Left lung (tissue), 10 donors: ENCODE results near the gene LIMA1. TPM values are rescaled to one million over a fixed set of nuclear protein-coding genes. Genes with fewer than 3 reads are reported as not detected.
A peak's percentile ranks its signal among the peaks of the same experiment; 100 is the strongest.

Source experiments
- ATAC-seq: fragments of 200-7000 bp; cut with Tn5 transposase; one replicate; pipeline ENCODE4 v1.9.1; 2020; ENCODE audit warnings: moderate library complexity
- DNase-seq, 4 donors: peaks; one replicate each; pipeline ENCODE4 v3.0.0-alpha.2; 2013 to 2020
- H3K27ac ChIP-seq, 2 donors: fragments of 200-600 bp; sonication (generic) in 1 of 2; one replicate each; pipeline versions ENCODE4 v1.5.0 to v1.8.0; 2020 to 2021
- H3K27me3 ChIP-seq, 2 donors: fragments of 200-600 bp; sonication (generic) in 1 of 2; one replicate each; pipeline versions ENCODE4 v1.5.0 to v1.8.0; 2020 to 2021
- H3K36me3 ChIP-seq, 2 donors: fragments of 200-600 bp; sonication (generic) in 1 of 2; one replicate each; pipeline versions ENCODE4 v1.5.0 to v1.8.0; 2020 to 2021
- H3K4me1 ChIP-seq, 2 donors: fragments of 200-600 bp; one replicate each; pipeline ENCODE4 v1.8.0; 2021
- H3K4me3 ChIP-seq, 2 donors: fragments of 200-600 bp; sonication (generic) in 1 of 2; one replicate each; pipeline versions ENCODE4 v1.5.0 to v1.8.0; 2020 to 2021; ENCODE audit warnings: mild to moderate bottlenecking in 1 of 2
- H3K9me3 ChIP-seq, 2 donors: fragments of 200-600 bp; sonication (generic) in 1 of 2; one replicate each; pipeline versions ENCODE4 v1.5.0 to v1.8.0; 2020 to 2021
- CTCF ChIP-seq, 2 donors: fragments of 200-600 bp; sonication (generic) in 1 of 2; IDR thresholded peaks; one replicate each; pipeline versions ENCODE4 v1.5.0 to v1.8.0; 2021; ENCODE audit warnings: antibody characterized with exemption in 2 of 2
- intact Hi-C, 2 donors: fragments of 100-400 bp; cut with DNase I; formaldehyde crosslinking; loops; one replicate each; pipeline versions ENCODE4 v1.11.2 to v1.14.2; 2022
- polyA plus RNA-seq, 6 donors: library from polyadenylated mRNA; unstranded; fragments of 120-200 nt; gene quantifications; one replicate each; pipeline ENCODE4 v1.2.1, GENCODE V29; 2013; ENCODE audit not compliant: insufficient read length in 6 of 6
- total RNA-seq, 2 donors: library from RNA; stranded (reverse); fragmentation: NEBNext Ultra II Directional; extraction: Animal tissue kit (Norgen Biotek cat#: 25700); gene quantifications; one replicate each; pipeline ENCODE4 v1.2.1, GENCODE V29; 2021
- donor health status: DM: no; HTN: yes; CAD: no.
- donor health status: DM: no; HTN: no; CAD: no.

LIMA1 gene
- total and polyA plus RNA-seq, 8 donors = 71.9 to 91.0 (median 81.9) TPM

- intact Hi-C loops = no loop called here
- no peaks in the 10 kb centered on the region for H3K27me3 ChIP-seq
- peaks cover 20% of the 10 kb centered on the region in 2 donors for H3K4me1 ChIP-seq
- H3K4me3 ChIP-seq = no peak overlapping the region
- ATAC-seq (peak; percentile 81), DNase-seq (peak in 1 of 4 donors; percentile 74)
- H3K27ac ChIP-seq = peak overlapping the region; percentile 70 to 81
- H3K36me3 ChIP-seq = peaks cover 0 to 6% of the 10 kb centered on the region in 2 donors
- TF ChIP-seq CTCF (IDR thresholded peaks at IDR 0.05) = no peak
- no peaks in the 10 kb centered on the region for H3K9me3 ChIP-seq
Observed at GRCh38 chr12:50246873-50247612, 36.3 kb downstream of the LIMA1 start.

DNA sequence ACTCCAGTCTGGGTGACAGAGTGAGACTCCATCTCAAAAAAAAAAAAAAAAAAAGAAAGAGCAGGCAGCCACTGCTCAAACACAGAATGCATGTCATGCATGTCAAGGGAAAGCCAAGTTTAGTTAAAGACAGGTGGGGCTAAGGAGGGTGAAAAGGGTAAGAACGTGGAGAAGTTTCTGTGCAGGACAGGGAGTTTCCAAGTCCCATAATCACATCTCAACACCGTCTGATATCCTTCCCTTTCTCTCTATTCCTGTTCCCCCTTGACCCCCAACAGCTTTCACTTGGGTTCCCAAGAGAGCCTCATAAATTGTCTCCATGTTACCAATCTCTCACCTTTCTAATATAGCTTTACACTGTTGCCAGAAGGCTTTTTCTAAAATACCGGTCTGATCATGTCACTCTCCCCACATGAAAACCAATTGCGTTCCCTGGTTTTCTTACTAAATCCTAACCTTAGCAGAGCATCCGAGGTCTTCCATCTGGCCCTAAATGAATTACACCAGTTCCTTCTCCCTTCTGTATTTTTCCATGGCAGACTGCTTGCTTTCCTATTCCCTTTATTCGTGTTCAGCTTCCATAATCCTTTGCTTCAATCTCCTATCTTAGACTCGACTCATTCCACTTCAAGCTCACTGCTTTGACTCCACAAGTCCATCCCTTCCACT, 37.0 kb downstream of the LIMA1 start:
- H3K36me3 ChIP-seq = peaks cover 0 to 6% of the 10 kb centered on the region in 2 donors
- no peak for ATAC-seq
- intact Hi-C loops = no loop called here

GRCh38 chr12:50243507-50243906, 39.8 kb downstream of the LIMA1 start:
- H3K4me1 ChIP-seq = peaks cover 25 to 34% of the 10 kb centered on the region in 2 donors
- TF ChIP-seq CTCF (IDR thresholded peaks at IDR 0.05) = no peak
- no peaks in the 10 kb centered on the region for H3K9me3 ChIP-seq
- intact Hi-C loops = no loop called here
- DNase-seq (no peak), ATAC-seq (no peak)
- peaks cover 0 to 6% of the 10 kb centered on the region in 2 donors for H3K36me3 ChIP-seq
- no peaks in the 10 kb centered on the region for H3K27me3 ChIP-seq
- H3K4me3 ChIP-seq = no peak overlapping the region
- peak overlapping the region; percentile 70 to 85 for H3K27ac ChIP-seq

More for the DNA sequence above, 37.0 kb downstream of the LIMA1 start:
- Histone ChIP-seq H3K9me3 (no peaks in the 10 kb centered on the region), H3K27me3 (no peaks in the 10 kb centered on the region), H3K4me1 (peaks cover 24 to 27% of the 10 kb centered on the region in 2 donors), H3K4me3 (no peak overlapping the region), H3K27ac (peak overlapping the region; percentile 70 to 81)
- DNase-seq = no peak
- no peak for TF ChIP-seq CTCF (IDR thresholded peaks at IDR 0.05)

- Histone ChIP-seq H3K27me3 (no peaks in the 10 kb centered on the region), H3K36me3 (peaks cover 0 to 1% of the 10 kb centered on the region in 2 donors), H3K27ac (peak overlapping the region; percentile 70 to 85), H3K4me3 (no peak overlapping the region), H3K9me3 (no peaks in the 10 kb centered on the region), H3K4me1 (peaks cover 25 to 34% of the 10 kb centered on the region in 2 donors)
- intact Hi-C loops = no loop called here
- DNase-seq = no peak
- TF ChIP-seq CTCF (IDR thresholded peaks at IDR 0.05) = no peak
- ATAC-seq = no peak
Observed at GRCh38 chr12:50242751-50243191, 40.5 kb downstream of the LIMA1 start.

- ATAC-seq (peak; percentile 84), DNase-seq (no peak)
- intact Hi-C loops = no loop called here
- Histone ChIP-seq H3K9me3 (no peaks in the 10 kb centered on the region), H3K36me3 (peaks cover 0 to 5% of the 10 kb centered on the region in 2 donors), H3K27ac (peak overlapping the region; percentile 30 to 85), H3K27me3 (no peaks in the 10 kb centered on the region), H3K4me1 (peaks cover 14 to 24% of the 10 kb centered on the region in 2 donors), H3K4me3 (no peak overlapping the region)
- no peak for TF ChIP-seq CTCF (IDR thresholded peaks at IDR 0.05)
Observed at GRCh38 chr12:50241178-50241577, 42.1 kb downstream of the LIMA1 start.
